Endothelial cell (in vitro differentiated cells): ENCODE data around the gene RASSF6. TPM values are rescaled to one million over a fixed set of nuclear protein-coding genes. Genes with fewer than 3 reads are reported as not detected.

Source experiments
- DNase-seq: peaks from one replicate; pipeline ENCODE4 v3.0.0; 2021; ENCODE audit warnings: low spot score
- H3K27ac Mint-ChIP-seq: one replicate; pipeline ENCODE4 v1.8.0; 2021; ENCODE audit warnings: mixed read lengths, inconsistent platforms; ENCODE audit not compliant: unreplicated experiment
- H3K27me3 Mint-ChIP-seq: one replicate; pipeline ENCODE4 v1.8.0; 2021; ENCODE audit warnings: mild to moderate bottlenecking, moderate library complexity, mixed read lengths, inconsistent platforms; ENCODE audit not compliant: unreplicated experiment
- H3K36me3 Mint-ChIP-seq: one replicate; pipeline ENCODE4 v1.8.0; 2021; ENCODE audit warnings: mild to moderate bottlenecking, low read depth, mixed read lengths, inconsistent platforms; ENCODE audit not compliant: unreplicated experiment
- H3K4me1 Mint-ChIP-seq: one replicate; pipeline ENCODE4 v1.8.0; 2021; ENCODE audit warnings: mild to moderate bottlenecking, mixed read lengths, inconsistent platforms; ENCODE audit not compliant: unreplicated experiment
- H3K4me3 Mint-ChIP-seq: one replicate; pipeline ENCODE4 v1.8.0; 2021; ENCODE audit warnings: mild to moderate bottlenecking, mixed read lengths, inconsistent platforms; ENCODE audit not compliant: unreplicated experiment
- H3K9me3 Mint-ChIP-seq: one replicate; pipeline ENCODE4 v1.8.0; 2021; ENCODE audit warnings: mixed read lengths, inconsistent platforms; ENCODE audit not compliant: unreplicated experiment
- total RNA-seq: library from RNA; stranded (reverse); fragmentation: NEBNext Ultra II Directional; extraction: Animal tissue kit (Norgen Biotek cat#: 25700); gene quantifications from one replicate; pipeline ENCODE4 v1.2.1, GENCODE V29; 2021; ENCODE audit not compliant: unreplicated experiment
- TF ChIP-seq, protein P1 (sequence below): fragments of 200-600 bp; sonication (generic); IDR thresholded peaks from one replicate; pipeline ENCODE4 v1.5.0; 2021; ENCODE audit warnings: antibody characterized with exemption; ENCODE audit not compliant: unreplicated experiment

Gene RASSF6
- total RNA-seq, 1 donor from 2014 or later: not detected

DNA sequence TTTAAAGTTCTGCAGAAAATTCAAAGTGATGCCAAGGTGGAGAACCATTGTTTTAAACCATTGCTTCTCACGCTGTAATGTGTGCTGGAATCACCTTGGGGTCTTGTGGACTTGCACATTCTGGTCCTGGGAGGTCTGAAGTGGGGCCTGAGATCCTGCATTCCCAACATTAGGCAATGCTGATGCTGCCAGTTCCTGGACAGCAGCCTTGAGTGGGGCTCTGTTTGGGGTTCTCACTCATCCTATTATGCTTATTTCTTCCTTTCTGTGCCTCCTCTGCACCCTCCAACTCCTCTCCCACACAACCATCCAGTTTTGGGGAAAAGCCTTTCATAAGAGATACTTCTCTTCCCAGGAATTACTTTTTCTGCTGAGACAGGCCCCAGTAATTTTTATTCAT is 44.2 kb upstream of the RASSF6 start:
- Mint-ChIP-seq H3K36me3 (no peaks in the 10 kb centered on the region), H3K27me3 (no peaks in the 10 kb centered on the region), H3K27ac (no peak overlapping the region), H3K9me3 (no peaks in the 10 kb centered on the region), H3K4me3 (no peak overlapping the region), H3K4me1 (peaks cover 3% of the 10 kb centered on the region)
- TF ChIP-seq, protein P1, sequence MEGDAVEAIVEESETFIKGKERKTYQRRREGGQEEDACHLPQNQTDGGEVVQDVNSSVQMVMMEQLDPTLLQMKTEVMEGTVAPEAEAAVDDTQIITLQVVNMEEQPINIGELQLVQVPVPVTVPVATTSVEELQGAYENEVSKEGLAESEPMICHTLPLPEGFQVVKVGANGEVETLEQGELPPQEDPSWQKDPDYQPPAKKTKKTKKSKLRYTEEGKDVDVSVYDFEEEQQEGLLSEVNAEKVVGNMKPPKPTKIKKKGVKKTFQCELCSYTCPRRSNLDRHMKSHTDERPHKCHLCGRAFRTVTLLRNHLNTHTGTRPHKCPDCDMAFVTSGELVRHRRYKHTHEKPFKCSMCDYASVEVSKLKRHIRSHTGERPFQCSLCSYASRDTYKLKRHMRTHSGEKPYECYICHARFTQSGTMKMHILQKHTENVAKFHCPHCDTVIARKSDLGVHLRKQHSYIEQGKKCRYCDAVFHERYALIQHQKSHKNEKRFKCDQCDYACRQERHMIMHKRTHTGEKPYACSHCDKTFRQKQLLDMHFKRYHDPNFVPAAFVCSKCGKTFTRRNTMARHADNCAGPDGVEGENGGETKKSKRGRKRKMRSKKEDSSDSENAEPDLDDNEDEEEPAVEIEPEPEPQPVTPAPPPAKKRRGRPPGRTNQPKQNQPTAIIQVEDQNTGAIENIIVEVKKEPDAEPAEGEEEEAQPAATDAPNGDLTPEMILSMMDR: no peak
- DNase-seq: no peak

DNA sequence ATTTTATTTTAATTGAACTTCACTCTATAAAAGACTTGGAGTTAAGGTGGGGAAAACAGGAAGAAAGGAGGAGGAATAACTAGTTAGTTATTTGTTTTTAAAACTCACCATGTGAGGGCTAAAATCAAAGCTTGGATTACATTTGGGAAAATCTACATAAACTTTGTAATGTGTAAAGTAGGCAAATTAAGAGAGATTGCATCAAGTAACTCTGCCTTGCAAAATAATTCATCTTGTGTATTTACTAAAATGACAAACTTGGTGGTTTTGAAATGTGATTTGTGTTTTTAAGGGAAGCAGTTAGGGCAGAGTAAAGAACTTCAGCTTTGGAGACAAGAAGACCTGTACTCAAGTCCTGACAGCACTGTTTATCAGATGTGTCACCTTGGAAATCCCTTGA is 43.3 kb upstream of the RASSF6 start:
- Mint-ChIP-seq H3K4me3 (no peak overlapping the region), H3K27ac (no peak overlapping the region), H3K9me3 (no peaks in the 10 kb centered on the region), H3K36me3 (no peaks in the 10 kb centered on the region), H3K4me1 (peaks cover 3% of the 10 kb centered on the region), H3K27me3 (peaks cover 3% of the 10 kb centered on the region)
- DNase-seq: no peak
- TF ChIP-seq, protein P1: no peak

DNA sequence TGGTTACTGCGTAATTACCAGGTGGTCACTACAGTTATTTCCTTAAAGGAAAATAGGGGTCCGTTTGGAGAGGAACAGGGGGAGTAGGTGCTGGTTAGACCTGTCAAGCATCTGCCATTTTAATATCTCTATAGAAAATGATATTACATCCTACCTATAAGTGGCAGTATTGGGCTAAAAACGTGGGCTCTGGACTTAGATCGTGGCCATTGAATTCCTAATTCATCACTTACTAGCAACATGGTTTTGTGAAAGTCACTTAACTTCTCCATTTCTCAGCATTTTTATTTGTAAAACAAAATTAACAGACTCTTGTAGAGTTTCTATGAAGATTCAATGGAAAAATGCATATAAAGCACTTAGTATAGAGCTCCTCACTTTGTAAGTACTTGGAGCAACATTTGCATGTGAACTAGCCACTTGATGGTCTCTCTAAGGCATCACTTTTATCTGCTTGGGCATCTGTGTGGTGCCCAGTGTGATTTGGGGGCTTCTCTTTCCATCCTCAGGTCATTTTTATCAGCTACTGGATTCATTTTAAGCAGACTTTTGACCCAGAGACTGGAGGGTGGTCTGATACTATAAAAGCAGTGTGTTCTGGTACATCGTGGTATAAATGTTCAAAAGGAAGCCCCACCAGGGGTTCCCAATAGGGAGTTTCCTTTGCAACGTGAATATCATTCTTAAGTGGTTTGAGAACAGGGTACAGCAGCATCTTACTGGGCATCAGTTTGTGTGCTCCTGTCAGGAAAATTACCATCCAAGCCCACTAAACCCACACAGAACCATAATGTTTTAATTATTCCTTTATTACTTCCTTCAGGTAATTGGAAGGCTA is 42.7 kb upstream of the RASSF6 start:
- Mint-ChIP-seq H3K36me3 (no peaks in the 10 kb centered on the region), H3K9me3 (no peaks in the 10 kb centered on the region), H3K4me3 (no peak overlapping the region), H3K4me1 (peaks cover 3% of the 10 kb centered on the region), H3K27ac (no peak overlapping the region), H3K27me3 (peaks cover 3% of the 10 kb centered on the region)
- DNase-seq: no peak
- TF ChIP-seq, protein P1: peak; percentile 19

DNA sequence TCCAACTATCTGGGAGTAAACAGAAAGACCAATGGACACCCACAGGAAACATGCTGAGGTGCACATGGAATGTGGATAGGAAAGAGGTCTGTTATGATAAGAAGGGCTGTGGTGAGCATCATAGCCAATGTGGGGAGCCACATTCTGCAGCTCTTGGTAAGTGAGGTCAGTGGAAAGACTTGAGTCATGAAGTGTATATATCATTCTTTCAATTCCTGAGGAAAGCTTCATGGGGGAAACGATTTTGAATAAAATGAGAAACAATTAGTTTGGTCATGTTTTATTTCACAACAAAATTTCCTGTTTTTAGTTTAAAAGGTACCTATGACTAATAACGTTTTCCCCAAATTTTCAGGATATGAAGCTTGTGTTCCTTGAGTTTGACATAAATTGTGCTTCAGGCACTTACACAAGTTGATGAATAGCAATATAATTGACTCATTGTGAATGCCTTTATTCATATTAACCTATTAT is 41.4 kb upstream of the RASSF6 start:
- no peaks in the 10 kb centered on the region for H3K9me3 Mint-ChIP-seq
- TF ChIP-seq, protein P1: no peak
- peaks cover 5% of the 10 kb centered on the region for H3K27me3 Mint-ChIP-seq
- no peak overlapping the region for H3K27ac Mint-ChIP-seq
- H3K4me1 Mint-ChIP-seq: peaks cover 3% of the 10 kb centered on the region
- no peak overlapping the region for H3K4me3 Mint-ChIP-seq
- no peaks in the 10 kb centered on the region for H3K36me3 Mint-ChIP-seq
- no peak for DNase-seq

DNA sequence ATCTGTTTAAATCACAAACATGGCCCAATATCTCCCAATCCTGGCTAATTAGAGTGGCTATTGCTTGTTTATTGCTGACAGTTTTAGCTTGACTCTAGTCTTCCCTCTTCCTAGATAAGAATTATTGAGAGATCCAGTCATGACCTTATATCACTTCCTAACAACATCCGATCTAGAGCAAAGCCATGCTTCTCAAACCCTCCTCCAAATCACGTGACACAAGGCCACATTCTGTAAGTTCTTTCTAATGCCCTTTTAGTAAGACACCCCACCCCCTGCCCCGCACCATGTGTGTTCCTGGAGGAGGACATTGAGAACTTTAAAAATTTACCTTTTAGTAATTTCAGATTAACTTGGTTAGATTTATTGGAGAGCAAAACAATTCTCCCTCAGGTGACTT is 40.6 kb upstream of the RASSF6 start:
- DNase-seq: no peak
- Mint-ChIP-seq H3K27me3 (peaks cover 5% of the 10 kb centered on the region), H3K4me3 (no peak overlapping the region), H3K27ac (no peak overlapping the region), H3K36me3 (no peaks in the 10 kb centered on the region), H3K9me3 (no peaks in the 10 kb centered on the region), H3K4me1 (peaks cover 3% of the 10 kb centered on the region)
- TF ChIP-seq, protein P1: no peak
